ENCODE results near the gene GADD45A.

Gene GADD45A

DNA sequence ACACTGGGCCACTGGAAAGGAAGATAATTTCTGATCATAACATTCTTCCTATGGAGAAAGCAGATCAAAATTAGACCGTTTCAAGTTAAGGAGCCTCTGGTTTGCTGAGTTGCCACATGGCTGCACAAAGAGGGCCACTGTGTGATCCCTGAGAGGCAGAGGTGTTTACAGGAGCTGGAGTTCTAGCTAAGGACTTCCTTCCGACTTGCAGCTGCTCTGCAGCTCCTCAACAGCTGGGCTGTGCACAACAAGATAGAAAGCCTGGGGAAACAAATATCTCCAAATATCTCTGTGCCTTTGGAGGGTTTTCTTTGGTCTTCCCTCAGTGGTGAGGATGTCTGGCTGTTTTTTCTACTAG is 26.8 kb downstream of the GADD45A start:
- no peak for ATAC-seq
- TF ChIP-seq BACH2 (CRISPR knock-in tag; IDR thresholded peaks at IDR 0.05; ENCODE audit: borderline replicate concordance) (no peak), ISL1 (CRISPR knock-in tag; IDR thresholded peaks at IDR 0.05) (no peak), CSDC2 (CRISPR knock-in tag; IDR thresholded peaks at IDR 0.05) (no peak), ZC3H10 (CRISPR knock-in tag; IDR thresholded peaks at IDR 0.05) (no peak)

- TF ChIP-seq, protein P1, sequence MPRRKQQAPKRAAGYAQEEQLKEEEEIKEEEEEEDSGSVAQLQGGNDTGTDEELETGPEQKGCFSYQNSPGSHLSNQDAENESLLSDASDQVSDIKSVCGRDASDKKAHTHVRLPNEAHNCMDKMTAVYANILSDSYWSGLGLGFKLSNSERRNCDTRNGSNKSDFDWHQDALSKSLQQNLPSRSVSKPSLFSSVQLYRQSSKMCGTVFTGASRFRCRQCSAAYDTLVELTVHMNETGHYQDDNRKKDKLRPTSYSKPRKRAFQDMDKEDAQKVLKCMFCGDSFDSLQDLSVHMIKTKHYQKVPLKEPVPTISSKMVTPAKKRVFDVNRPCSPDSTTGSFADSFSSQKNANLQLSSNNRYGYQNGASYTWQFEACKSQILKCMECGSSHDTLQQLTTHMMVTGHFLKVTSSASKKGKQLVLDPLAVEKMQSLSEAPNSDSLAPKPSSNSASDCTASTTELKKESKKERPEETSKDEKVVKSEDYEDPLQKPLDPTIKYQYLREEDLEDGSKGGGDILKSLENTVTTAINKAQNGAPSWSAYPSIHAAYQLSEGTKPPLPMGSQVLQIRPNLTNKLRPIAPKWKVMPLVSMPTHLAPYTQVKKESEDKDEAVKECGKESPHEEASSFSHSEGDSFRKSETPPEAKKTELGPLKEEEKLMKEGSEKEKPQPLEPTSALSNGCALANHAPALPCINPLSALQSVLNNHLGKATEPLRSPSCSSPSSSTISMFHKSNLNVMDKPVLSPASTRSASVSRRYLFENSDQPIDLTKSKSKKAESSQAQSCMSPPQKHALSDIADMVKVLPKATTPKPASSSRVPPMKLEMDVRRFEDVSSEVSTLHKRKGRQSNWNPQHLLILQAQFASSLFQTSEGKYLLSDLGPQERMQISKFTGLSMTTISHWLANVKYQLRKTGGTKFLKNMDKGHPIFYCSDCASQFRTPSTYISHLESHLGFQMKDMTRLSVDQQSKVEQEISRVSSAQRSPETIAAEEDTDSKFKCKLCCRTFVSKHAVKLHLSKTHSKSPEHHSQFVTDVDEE (CRISPR knock-in tag; IDR thresholded peaks at IDR 0.05): 0 out of 2 replicates have a peak, but pooled peaks have one; percentile 33
- TF ChIP-seq ISL1 (CRISPR knock-in tag; IDR thresholded peaks at IDR 0.05) (peak; percentile 95), PPARA (CRISPR knock-in tag; IDR thresholded peaks at IDR 0.05; ENCODE audit: borderline replicate concordance) (no peak), TCF4 (CRISPR knock-in tag; IDR thresholded peaks at IDR 0.05; ENCODE audit: borderline replicate concordance) (peak; percentile 11; the same call in 1 of the 2 replicates), ZC3H10 (CRISPR knock-in tag; IDR thresholded peaks at IDR 0.05) (no peak)
- ATAC-seq: peak; percentile 80
Measured at GRCh38 chr1:67713057-67713846, 28.3 kb downstream of the GADD45A start.

GRCh38 chr1:67715819-67716218 is 30.8 kb downstream of the GADD45A start:
- TF ChIP-seq PPARA (CRISPR knock-in tag; IDR thresholded peaks at IDR 0.05; ENCODE audit: borderline replicate concordance) (no peak), CSDC2 (CRISPR knock-in tag; IDR thresholded peaks at IDR 0.05) (no peak), ESRRG (CRISPR knock-in tag; IDR thresholded peaks at IDR 0.05) (no peak), SNAI2 (CRISPR knock-in tag; IDR thresholded peaks at IDR 0.05) (no peak), RARB (CRISPR knock-in tag; IDR thresholded peaks at IDR 0.05) (no peak), ARNTL (CRISPR knock-in tag; IDR thresholded peaks at IDR 0.05; ENCODE audit: borderline replicate concordance, low read depth) (no peak), TCF4 (CRISPR knock-in tag; IDR thresholded peaks at IDR 0.05; ENCODE audit: borderline replicate concordance) (no peak), ZNF70 (CRISPR knock-in tag; IDR thresholded peaks at IDR 0.05) (no peak), POU6F1 (CRISPR knock-in tag; IDR thresholded peaks at IDR 0.05; ENCODE audit: borderline replicate concordance, low read depth) (no peak), BACH2 (CRISPR knock-in tag; IDR thresholded peaks at IDR 0.05; ENCODE audit: borderline replicate concordance) (no peak), ZC3H10 (CRISPR knock-in tag; IDR thresholded peaks at IDR 0.05) (no peak)
- TF ChIP-seq, protein P2, sequence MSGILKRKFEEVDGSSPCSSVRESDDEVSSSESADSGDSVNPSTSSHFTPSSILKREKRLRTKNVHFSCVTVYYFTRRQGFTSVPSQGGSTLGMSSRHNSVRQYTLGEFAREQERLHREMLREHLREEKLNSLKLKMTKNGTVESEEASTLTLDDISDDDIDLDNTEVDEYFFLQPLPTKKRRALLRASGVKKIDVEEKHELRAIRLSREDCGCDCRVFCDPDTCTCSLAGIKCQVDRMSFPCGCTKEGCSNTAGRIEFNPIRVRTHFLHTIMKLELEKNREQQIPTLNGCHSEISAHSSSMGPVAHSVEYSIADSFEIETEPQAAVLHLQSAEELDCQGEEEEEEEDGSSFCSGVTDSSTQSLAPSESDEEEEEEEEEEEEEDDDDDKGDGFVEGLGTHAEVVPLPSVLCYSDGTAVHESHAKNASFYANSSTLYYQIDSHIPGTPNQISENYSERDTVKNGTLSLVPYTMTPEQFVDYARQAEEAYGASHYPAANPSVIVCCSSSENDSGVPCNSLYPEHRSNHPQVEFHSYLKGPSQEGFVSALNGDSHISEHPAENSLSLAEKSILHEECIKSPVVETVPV (CRISPR knock-in tag; IDR thresholded peaks at IDR 0.05): no peak
- TF ChIP-seq, protein P3, sequence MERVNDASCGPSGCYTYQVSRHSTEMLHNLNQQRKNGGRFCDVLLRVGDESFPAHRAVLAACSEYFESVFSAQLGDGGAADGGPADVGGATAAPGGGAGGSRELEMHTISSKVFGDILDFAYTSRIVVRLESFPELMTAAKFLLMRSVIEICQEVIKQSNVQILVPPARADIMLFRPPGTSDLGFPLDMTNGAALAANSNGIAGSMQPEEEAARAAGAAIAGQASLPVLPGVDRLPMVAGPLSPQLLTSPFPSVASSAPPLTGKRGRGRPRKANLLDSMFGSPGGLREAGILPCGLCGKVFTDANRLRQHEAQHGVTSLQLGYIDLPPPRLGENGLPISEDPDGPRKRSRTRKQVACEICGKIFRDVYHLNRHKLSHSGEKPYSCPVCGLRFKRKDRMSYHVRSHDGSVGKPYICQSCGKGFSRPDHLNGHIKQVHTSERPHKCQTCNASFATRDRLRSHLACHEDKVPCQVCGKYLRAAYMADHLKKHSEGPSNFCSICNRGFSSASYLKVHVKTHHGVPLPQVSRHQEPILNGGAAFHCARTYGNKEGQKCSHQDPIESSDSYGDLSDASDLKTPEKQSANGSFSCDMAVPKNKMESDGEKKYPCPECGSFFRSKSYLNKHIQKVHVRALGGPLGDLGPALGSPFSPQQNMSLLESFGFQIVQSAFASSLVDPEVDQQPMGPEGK (CRISPR knock-in tag; IDR thresholded peaks at IDR 0.05; ENCODE audit: borderline replicate concordance): no peak
- TF ChIP-seq, protein P4, sequence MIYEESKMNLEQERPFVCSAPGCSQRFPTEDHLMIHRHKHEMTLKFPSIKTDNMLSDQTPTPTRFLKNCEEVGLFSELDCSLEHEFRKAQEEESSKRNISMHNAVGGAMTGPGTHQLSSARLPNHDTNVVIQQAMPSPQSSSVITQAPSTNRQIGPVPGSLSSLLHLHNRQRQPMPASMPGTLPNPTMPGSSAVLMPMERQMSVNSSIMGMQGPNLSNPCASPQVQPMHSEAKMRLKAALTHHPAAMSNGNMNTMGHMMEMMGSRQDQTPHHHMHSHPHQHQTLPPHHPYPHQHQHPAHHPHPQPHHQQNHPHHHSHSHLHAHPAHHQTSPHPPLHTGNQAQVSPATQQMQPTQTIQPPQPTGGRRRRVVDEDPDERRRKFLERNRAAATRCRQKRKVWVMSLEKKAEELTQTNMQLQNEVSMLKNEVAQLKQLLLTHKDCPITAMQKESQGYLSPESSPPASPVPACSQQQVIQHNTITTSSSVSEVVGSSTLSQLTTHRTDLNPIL (CRISPR knock-in tag; IDR thresholded peaks at IDR 0.05; ENCODE audit: low read depth): no peak
- no peak for ATAC-seq

- peak; percentile 28; the same call in 2 of the 3 replicates for ATAC-seq
- no peak for TF ChIP-seq PPARA (CRISPR knock-in tag; IDR thresholded peaks at IDR 0.05; ENCODE audit: borderline replicate concordance)
- TF ChIP-seq, protein P1 (CRISPR knock-in tag; IDR thresholded peaks at IDR 0.05): no peak
- TF ChIP-seq CSDC2 (CRISPR knock-in tag; IDR thresholded peaks at IDR 0.05): no peak
- no peak for TF ChIP-seq TCF4 (CRISPR knock-in tag; IDR thresholded peaks at IDR 0.05; ENCODE audit: borderline replicate concordance)
- TF ChIP-seq RARB (CRISPR knock-in tag; IDR thresholded peaks at IDR 0.05): no peak
- TF ChIP-seq ESRRG (CRISPR knock-in tag; IDR thresholded peaks at IDR 0.05): no peak
- TF ChIP-seq ZNF565 (CRISPR knock-in tag; conservative IDR thresholded peaks at IDR 0.05; ENCODE audit: low read depth): no peak
Measured at GRCh38 chr1:67716800-67717199, 31.8 kb downstream of the GADD45A start.
